Fibroblast of lung (primary cell): Measurements from ENCODE around the gene GNS.

ENCODE experiments used
- CTCF ChIP-seq, 2 donors: IDR thresholded peaks in 1 of 2; conservative IDR thresholded peaks in 1 of 2; 1 replicate in 1 of 2; 2 replicates in 1 of 2; pipeline ENCODE4 v1.5.1; 2011 to 2012; ENCODE audit warnings: low read length in 2 of 2, control low read depth in 1 of 2, inconsistent platforms in 1 of 2, low read depth in 1 of 2, mild to moderate bottlenecking in 1 of 2
- EZH2 ChIP-seq: IDR thresholded peaks from 2 replicates; pipeline ENCODE4 v1.5.1; 2012; ENCODE audit warnings: low read length, control low read depth, mild to moderate bottlenecking; ENCODE audit errors: missing control alignments

- no peak for TF ChIP-seq EZH2
- TF ChIP-seq CTCF (conservative IDR thresholded peaks at IDR 0.05 in 1 of 2, IDR thresholded peaks at IDR 0.05 in 1 of 2; ENCODE audit: low read depth in 1 of 2, low read length in 2 of 2): no peak
These were observed 25.3 kb downstream of the GNS start for GRCh38 chr12:64733857-64734256.
